KMS-11 (cell line): ENCODE results near the gene SLCO4A1.

ENCODE experiments used
- H2AFZ ChIP-seq: fragments of 200-600 bp; sonication (generic); 2 replicates; pipeline ENCODE4 v1.6.1; 2016; ENCODE audit warnings: antibody characterized with exemption, mixed run types, low read depth
- H3K27ac ChIP-seq: fragments of 200-600 bp; sonication (generic); 2 replicates; pipeline ENCODE4 v1.6.1; 2016; ENCODE audit warnings: mild to moderate bottlenecking, mixed run types
- H3K27me3 ChIP-seq: fragments of 200-600 bp; sonication (generic); 2 replicates; pipeline ENCODE4 v1.6.1; 2017; ENCODE audit warnings: mild to moderate bottlenecking, low read depth, mixed run types, moderate library complexity; ENCODE audit not compliant: insufficient read depth
- H3K36me3 ChIP-seq: fragments of 200-600 bp; sonication (generic); 2 replicates; pipeline ENCODE4 v1.6.1; 2017; ENCODE audit warnings: mild to moderate bottlenecking, mixed run types; ENCODE audit not compliant: insufficient read depth
- H3K4me1 ChIP-seq: fragments of 200-600 bp; sonication (generic); 2 replicates; pipeline ENCODE4 v1.6.1; 2016; ENCODE audit warnings: mild to moderate bottlenecking, low read depth, mixed run types; ENCODE audit not compliant: poor library complexity, severe bottlenecking
- H3K4me2 ChIP-seq: fragments of 200-600 bp; sonication (generic); 2 replicates; pipeline ENCODE4 v1.7.0; 2016; ENCODE audit warnings: mild to moderate bottlenecking, mixed run types
- H3K4me3 ChIP-seq: fragments of 200-600 bp; sonication (generic); IDR thresholded peaks from 2 replicates; pipeline ENCODE4 v1.6.1; 2017; ENCODE audit warnings: low read depth, low read length, mixed read lengths; ENCODE audit not compliant: insufficient read depth
- H3K79me2 ChIP-seq: fragments of 200-600 bp; sonication (generic); 2 replicates; pipeline ENCODE4 v1.6.1; 2016; ENCODE audit warnings: low read depth, mixed run types; ENCODE audit not compliant: insufficient read depth
- H3K9ac ChIP-seq: fragments of 200-600 bp; sonication (generic); 2 replicates; pipeline ENCODE4 v1.6.1; 2016; ENCODE audit warnings: mild to moderate bottlenecking, mixed run types
- H4K20me1 ChIP-seq: fragments of 200-600 bp; sonication (generic); 2 replicates; pipeline ENCODE4 v1.6.1; 2016; ENCODE audit warnings: mild to moderate bottlenecking, mixed run types; ENCODE audit not compliant: insufficient read depth
- TF ChIP-seq, protein P1 (sequence below): fragments of 200-600 bp; sonication (generic); conservative IDR thresholded peaks from 2 replicates; pipeline ENCODE4 v1.6.1; 2017; ENCODE audit warnings: low read depth, mild to moderate bottlenecking, antibody characterized with exemption, low read length, moderate library complexity, mixed read lengths

The SLCO4A1 gene

DNA sequence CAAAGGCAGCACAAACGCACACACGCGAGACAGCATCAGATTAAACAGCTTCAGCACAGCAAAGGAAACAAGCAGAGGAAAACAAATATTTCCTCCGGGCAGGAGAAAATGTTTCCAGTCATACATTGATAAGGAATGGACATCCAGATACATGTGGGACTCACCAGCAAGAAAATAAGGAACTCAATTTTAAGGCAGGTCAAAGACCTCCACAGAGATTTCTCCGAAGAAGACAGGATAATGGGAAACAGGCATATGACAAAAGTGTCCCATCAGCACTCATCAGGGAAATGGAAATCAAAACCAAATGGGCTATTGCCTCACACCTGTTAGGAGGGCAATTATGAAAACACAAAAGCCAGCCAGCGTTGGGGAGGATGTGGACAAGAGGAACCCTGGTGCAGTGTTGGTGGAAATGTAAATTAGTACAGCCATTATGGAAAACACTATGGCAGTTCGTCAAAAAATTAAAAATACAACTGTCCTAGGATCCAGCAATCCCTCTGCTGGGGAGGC is 9.7 kb upstream of the SLCO4A1 start:
- no peaks in the 10 kb centered on the region for H3K36me3 ChIP-seq
- H3K27ac ChIP-seq: no peak overlapping the region
- H3K27me3 ChIP-seq: peaks cover 87% of the 10 kb centered on the region
- H3K4me1 ChIP-seq: no peaks in the 10 kb centered on the region
- no peak overlapping the region for H3K4me2 ChIP-seq
- no peaks in the 10 kb centered on the region for H3K79me2 ChIP-seq
- H2AFZ ChIP-seq: no peak overlapping the region
- no peak overlapping the region for H3K9ac ChIP-seq
- no peak overlapping the region for H3K4me3 ChIP-seq
- H4K20me1 ChIP-seq: no peaks in the 10 kb centered on the region
- TF ChIP-seq, protein P1, sequence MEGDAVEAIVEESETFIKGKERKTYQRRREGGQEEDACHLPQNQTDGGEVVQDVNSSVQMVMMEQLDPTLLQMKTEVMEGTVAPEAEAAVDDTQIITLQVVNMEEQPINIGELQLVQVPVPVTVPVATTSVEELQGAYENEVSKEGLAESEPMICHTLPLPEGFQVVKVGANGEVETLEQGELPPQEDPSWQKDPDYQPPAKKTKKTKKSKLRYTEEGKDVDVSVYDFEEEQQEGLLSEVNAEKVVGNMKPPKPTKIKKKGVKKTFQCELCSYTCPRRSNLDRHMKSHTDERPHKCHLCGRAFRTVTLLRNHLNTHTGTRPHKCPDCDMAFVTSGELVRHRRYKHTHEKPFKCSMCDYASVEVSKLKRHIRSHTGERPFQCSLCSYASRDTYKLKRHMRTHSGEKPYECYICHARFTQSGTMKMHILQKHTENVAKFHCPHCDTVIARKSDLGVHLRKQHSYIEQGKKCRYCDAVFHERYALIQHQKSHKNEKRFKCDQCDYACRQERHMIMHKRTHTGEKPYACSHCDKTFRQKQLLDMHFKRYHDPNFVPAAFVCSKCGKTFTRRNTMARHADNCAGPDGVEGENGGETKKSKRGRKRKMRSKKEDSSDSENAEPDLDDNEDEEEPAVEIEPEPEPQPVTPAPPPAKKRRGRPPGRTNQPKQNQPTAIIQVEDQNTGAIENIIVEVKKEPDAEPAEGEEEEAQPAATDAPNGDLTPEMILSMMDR: no peak

DNA sequence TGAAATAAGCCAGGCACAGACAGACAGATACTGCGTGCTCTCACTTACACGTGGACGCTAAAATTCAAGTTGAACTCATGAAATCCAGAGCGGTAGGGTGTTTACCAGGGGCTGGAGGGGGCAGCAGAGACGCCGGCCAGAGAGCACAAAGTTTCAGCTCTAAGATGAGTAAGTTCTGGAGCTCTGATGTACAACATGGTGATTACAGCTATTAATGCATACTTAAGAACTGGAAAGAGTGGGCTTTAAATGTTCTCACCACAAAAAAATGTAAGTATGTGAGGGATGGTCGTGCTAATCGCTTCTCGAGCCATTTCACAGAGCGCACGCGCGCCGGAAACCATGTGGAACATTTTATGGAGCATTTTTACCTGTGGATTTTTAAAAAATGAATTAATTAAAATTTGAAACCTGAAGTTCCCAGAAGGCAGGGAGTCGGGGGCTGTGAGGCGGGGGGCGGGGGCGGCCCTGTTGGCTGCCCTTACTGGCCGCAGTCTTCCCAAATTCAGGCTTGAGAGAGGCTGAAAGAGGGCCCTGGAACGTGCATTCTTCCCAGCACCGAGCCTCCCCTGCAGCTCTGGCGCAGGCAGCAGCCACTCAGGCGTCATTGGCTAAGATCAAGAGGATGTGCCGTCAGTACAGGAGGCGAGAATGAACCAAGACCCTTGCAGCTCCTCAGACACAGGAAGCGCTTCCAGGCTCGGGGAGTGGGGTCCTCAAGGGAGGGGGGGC is 8.5 kb upstream of the SLCO4A1 start:
- H3K27me3 ChIP-seq: peaks cover 85% of the 10 kb centered on the region
- H3K4me2 ChIP-seq: no peak overlapping the region
- no peak overlapping the region for H2AFZ ChIP-seq
- no peaks in the 10 kb centered on the region for H3K79me2 ChIP-seq
- TF ChIP-seq, protein P1: no peak
- H3K36me3 ChIP-seq: no peaks in the 10 kb centered on the region
- H3K4me3 ChIP-seq: no peak overlapping the region
- no peaks in the 10 kb centered on the region for H3K4me1 ChIP-seq
- H3K9ac ChIP-seq: no peak overlapping the region
- no peak overlapping the region for H3K27ac ChIP-seq
- no peaks in the 10 kb centered on the region for H4K20me1 ChIP-seq

DNA sequence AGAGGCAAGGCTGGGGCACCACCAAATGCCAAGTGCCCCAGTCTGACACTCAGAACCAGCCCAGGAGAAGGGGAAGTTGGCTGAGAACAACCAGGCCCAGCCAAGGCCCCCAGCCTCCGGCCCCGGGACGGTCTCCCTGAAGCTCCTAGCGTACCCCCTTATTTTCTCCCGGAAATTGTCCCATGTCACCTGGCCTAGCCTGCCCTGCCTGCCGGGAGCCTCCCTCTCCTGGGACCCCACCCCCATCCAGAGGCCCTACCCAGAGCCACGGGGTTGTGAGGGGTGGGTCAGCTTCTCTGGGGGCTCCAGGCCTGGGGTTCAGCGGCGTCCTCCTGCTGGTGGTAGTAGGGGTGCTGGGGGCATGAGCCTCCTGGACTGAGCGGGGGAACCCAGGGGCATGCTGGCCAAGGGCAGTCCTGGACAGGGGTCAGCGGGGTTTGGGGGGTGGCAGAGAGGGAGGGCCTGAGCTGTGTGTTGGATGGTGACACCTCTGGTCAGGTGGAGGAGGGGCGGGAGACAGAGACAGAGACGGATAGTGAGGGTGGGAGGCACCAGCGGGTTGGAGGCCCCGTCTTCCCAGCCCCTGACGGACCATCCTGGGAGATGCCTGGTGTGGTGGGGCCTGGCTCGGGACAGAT is 7.9 kb upstream of the SLCO4A1 start:
- no peaks in the 10 kb centered on the region for H3K79me2 ChIP-seq
- H3K27me3 ChIP-seq: peaks cover 85% of the 10 kb centered on the region
- no peak overlapping the region for H2AFZ ChIP-seq

DNA sequence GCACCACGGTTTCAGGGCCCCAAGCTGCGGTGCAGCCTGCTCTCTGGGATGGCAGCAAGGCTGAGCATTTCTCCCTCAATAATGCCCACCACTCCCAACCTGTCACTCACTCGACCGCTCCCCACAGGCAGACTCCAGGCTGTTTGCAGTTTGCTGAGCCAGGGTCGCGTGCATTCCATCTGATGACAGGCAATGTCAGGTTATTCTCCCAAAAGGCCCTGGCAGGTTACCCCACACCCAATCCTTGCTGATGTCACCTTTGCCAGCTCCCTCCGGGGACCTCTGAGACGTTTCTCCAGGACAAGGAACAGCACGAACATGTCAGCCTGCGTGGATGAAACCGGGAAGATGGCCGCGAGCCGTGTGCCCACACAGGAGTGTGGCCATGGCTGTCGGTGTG is 7.1 kb upstream of the SLCO4A1 start:
- no peaks in the 10 kb centered on the region for H4K20me1 ChIP-seq
- TF ChIP-seq, protein P1: no peak
- H3K27me3 ChIP-seq: peaks cover 84% of the 10 kb centered on the region
- no peak overlapping the region for H2AFZ ChIP-seq
- no peaks in the 10 kb centered on the region for H3K79me2 ChIP-seq
- H3K4me1 ChIP-seq: no peaks in the 10 kb centered on the region
- H3K4me2 ChIP-seq: no peak overlapping the region
- H3K27ac ChIP-seq: no peak overlapping the region
- H3K36me3 ChIP-seq: no peaks in the 10 kb centered on the region
- no peak overlapping the region for H3K9ac ChIP-seq
- H3K4me3 ChIP-seq: no peak overlapping the region

More for the DNA sequence above, 7.9 kb upstream of the SLCO4A1 start:
- H4K20me1 ChIP-seq: no peaks in the 10 kb centered on the region
- H3K4me3 ChIP-seq: no peak overlapping the region
- H3K36me3 ChIP-seq: no peaks in the 10 kb centered on the region
- TF ChIP-seq, protein P1: no peak
- H3K9ac ChIP-seq: no peak overlapping the region
- no peaks in the 10 kb centered on the region for H3K4me1 ChIP-seq
- no peak overlapping the region for H3K4me2 ChIP-seq
- H3K27ac ChIP-seq: no peak overlapping the region
